Transverse colon (tissue), 4 donors: ENCODE results near the gene IFT81.

ENCODE experiments used
- EP300 ChIP-seq: sonication (generic); formaldehyde crosslinking; IDR thresholded peaks from one replicate; pipeline ENCODE4 v1.6.1; 2017; ENCODE audit warnings: antibody characterized with exemption, low read depth
- POLR2A ChIP-seq: fragments of 450-650 bp; IDR thresholded peaks from one replicate; pipeline ENCODE4 v1.6.1; 2016; ENCODE audit warnings: antibody characterized with exemption, mild to moderate bottlenecking, moderate library complexity
- POLR2AphosphoS5 ChIP-seq, 3 donors: sonication (generic); formaldehyde crosslinking; IDR thresholded peaks; one replicate each; pipeline ENCODE4 v1.6.1; 2016; ENCODE audit warnings: antibody characterized with exemption in 3 of 3
- TF ChIP-seq, protein P1 (sequence below), 5 experiments: fragments of 200-600 bp in 3 of 5; fragments of 450-650 bp in 2 of 5; sonication (generic) in 3 of 5; IDR thresholded peaks; 1 replicate in 2 of 5; 2 replicates in 3 of 5; pipeline ENCODE4 v1.5.1; 2016 to 2017; ENCODE audit warnings: antibody characterized with exemption in 5 of 5, inconsistent platforms in 3 of 5, mild to moderate bottlenecking in 2 of 5, moderate library complexity in 1 of 5

DNA sequence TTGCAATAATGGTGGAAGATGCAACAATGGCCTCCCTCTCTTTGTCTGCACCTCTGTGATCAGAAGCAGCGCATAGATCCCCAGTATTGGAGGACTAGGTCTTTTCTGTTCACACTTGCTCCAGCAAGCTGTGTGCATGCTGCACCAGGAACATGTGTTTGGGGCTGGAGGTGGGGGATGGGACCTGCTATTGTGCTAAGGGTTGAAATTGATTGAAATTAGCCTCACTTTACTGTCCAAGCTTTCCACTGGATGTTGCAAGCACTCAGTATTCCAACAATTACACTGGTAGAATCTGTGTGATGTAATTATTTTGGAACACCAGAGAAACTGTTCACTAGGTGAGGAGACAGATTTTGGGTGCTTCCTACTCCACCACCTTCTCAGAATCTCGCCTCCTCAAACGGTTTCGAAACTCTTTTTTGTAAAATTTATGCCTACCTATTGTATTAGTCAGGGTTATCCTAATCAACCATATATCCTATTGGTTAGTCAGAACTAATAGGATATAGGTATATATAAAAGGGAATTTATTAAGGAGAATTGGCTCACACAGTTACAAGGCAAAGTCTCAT is 35.6 kb downstream of the IFT81 start:
- TF ChIP-seq EP300, result no peak
- TF ChIP-seq, protein P1, sequence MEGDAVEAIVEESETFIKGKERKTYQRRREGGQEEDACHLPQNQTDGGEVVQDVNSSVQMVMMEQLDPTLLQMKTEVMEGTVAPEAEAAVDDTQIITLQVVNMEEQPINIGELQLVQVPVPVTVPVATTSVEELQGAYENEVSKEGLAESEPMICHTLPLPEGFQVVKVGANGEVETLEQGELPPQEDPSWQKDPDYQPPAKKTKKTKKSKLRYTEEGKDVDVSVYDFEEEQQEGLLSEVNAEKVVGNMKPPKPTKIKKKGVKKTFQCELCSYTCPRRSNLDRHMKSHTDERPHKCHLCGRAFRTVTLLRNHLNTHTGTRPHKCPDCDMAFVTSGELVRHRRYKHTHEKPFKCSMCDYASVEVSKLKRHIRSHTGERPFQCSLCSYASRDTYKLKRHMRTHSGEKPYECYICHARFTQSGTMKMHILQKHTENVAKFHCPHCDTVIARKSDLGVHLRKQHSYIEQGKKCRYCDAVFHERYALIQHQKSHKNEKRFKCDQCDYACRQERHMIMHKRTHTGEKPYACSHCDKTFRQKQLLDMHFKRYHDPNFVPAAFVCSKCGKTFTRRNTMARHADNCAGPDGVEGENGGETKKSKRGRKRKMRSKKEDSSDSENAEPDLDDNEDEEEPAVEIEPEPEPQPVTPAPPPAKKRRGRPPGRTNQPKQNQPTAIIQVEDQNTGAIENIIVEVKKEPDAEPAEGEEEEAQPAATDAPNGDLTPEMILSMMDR (IDR thresholded peaks at IDR 0.05), result no peak
- TF ChIP-seq POLR2A, result no peak
- TF ChIP-seq POLR2AphosphoS5 (IDR thresholded peaks at IDR 0.05), result no peak
